Amygdala (tissue), 56 donors: ENCODE results near the gene DUS2.
A peak's percentile ranks its signal among the peaks of the same experiment; 100 is the strongest.
"Not testable (repeated sequence)": the region's sequence is repeated elsewhere in the genome, so short reads cannot be mapped to it uniquely, and the experiment has no call there.

ENCODE experiments used
- DNase-seq, 56 donors: peaks; one replicate each; lab custom pipeline; 2025; lab: John Stamatoyannopoulos, UW

Gene DUS2

GRCh38 chr16:67998231-67998778 lies 24.8 kb upstream of the DUS2 start:
- not testable (repeated sequence) for DNase-seq

GRCh38 chr16:67998779-67999688 lies 24.1 kb upstream of the DUS2 start, which contains the start of gene DPEP2:
Gene DPEP2 (minus strand): TSS chr16:67999484. CDS start chr16:67993212, 6,272 bp downstream.
- DNase-seq = peak in 5 of 56 donors; percentile 1 to 43 (median 8)

GRCh38 chr16:67999985-68000384 lies 23.1 kb upstream of the DUS2 start:
- DNase-seq = no peak

- no peak for DNase-seq
These were observed 22.6 kb upstream of the DUS2 start for GRCh38 chr16:68000450-68000849.

- no peak for DNase-seq
These were observed 20.1 kb upstream of the DUS2 start for GRCh38 chr16:68003031-68003430.

- no peak for DNase-seq
These were observed 17.9 kb upstream of the DUS2 start for GRCh38 chr16:68005211-68005610.

- DNase-seq = peak in 7 of 56 donors; percentile 2 to 50 (median 12)
These were observed 17.2 kb upstream of the DUS2 start for GRCh38 chr16:68005786-68006286.

- DNase-seq = no peak
These were observed 13.8 kb upstream of the DUS2 start for GRCh38 chr16:68009157-68009735.

- not testable (repeated sequence) for DNase-seq
These were observed 13.2 kb upstream of the DUS2 start for GRCh38 chr16:68009872-68010271.

- no peak for DNase-seq
These were observed 9.6 kb upstream of the DUS2 start for GRCh38 chr16:68013440-68013839.

GRCh38 chr16:68015681-68016080 lies 7.4 kb upstream of the DUS2 start, which contains the start of gene DPEP2NB:
Gene DPEP2NB (minus strand): TSS chr16:68015911. CDS start chr16:68015770, 141 bp downstream.
- no peak for DNase-seq

- DNase-seq = no peak
These were observed 3.9 kb upstream of the DUS2 start for GRCh38 chr16:68019167-68019680.

GRCh38 chr16:68021490-68021889 lies 1.6 kb upstream of the DUS2 start:
- DNase-seq = no peak

GRCh38 chr16:68022278-68022727 lies 781 bp upstream of the DUS2 start:
- DNase-seq = peak in 2 of 56 donors; percentile 23 to 31

- no peak for DNase-seq
These were observed 5.9 kb downstream of the DUS2 start for GRCh38 chr16:68028996-68029395.

- DNase-seq = not testable (repeated sequence)
These were observed 7.0 kb downstream of the DUS2 start for GRCh38 chr16:68030108-68030507.

- no peak for DNase-seq
These were observed 8.9 kb downstream of the DUS2 start for GRCh38 chr16:68031951-68032350.

GRCh38 chr16:68033101-68033500 lies 10.0 kb downstream of the DUS2 start:
- no peak for DNase-seq

- DNase-seq = no peak
These were observed 12.1 kb downstream of the DUS2 start for GRCh38 chr16:68035227-68035626.

- no peak for DNase-seq
These were observed 14.9 kb downstream of the DUS2 start for GRCh38 chr16:68037841-68038597.
